IPS-NIHi7 (cell line): Measurements from ENCODE around the gene HHIPL1.

Experiments used
- DNase-seq: peaks from one replicate; pipeline ENCODE4 v3.0.0; 2012; ENCODE audit warnings: mixed read lengths; ENCODE audit errors: extremely low spot score

HHIPL1 gene

DNA sequence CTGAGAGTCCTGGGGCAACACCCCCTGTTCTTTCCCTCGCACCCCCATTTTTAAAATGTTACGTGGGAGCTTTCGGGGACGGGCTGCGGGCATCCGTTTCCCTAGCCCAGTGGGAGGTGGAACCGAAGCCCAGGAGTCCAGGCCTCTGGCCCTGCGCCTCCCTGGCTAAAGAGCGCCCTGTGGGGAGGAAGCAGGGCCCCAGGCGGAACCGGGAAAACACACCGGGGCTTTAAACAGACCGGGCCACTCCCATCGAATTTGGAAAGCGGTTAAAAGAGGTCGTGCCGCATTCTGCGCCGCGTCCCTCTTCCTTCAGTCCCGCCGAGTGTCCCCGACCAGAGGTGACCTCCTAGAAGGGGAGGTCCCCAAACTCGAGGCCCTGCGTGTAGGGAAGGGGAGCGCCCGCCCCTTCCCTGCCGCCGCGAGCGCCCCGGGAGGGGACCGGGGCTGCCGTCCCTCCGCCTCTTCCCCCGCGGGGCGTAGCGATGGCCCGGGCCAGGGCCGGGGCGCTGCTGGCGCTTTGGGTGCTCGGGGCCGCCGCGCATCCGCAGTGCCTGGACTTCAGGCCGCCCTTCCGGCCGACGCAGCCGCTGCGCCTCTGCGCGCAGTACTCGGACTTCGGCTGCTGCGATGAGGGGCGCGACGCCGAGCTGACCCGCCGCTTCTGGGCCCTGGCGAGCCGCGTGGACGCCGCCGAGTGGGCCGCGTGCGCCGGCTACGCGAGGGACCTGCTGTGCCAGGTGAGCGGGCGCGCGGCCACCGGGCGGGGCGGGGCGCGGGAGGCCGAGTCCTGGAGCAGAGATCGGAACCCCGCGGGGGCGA is at the start of gene HHIPL1:
TSS of gene HHIPL1 (plus strand) at position 407 of the 822 bp plus-strand sequence. CDS start at position 486, 79 bp downstream.
- peak; percentile 57 for DNase-seq

DNA sequence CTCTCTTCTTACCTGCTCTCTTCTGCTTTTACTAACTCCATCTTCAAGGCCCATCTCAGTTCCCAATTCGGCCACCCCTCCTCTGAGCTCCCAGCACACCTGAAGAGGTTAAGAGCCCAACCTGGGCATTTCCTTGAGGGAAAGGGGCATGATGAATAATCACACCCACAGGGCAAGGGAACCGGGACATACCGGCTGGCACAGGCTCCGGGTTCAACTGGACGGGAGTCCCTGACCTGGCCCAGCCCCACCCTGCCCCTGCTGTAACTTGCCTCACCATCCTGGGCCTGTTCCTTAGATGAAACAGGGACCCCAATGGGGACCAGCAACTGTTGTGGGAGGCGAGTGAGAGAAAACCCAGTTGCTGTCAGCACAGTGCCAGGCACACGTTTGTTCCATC is 49.4 kb upstream of the HHIPL1 start:
- no peak for DNase-seq

DNA sequence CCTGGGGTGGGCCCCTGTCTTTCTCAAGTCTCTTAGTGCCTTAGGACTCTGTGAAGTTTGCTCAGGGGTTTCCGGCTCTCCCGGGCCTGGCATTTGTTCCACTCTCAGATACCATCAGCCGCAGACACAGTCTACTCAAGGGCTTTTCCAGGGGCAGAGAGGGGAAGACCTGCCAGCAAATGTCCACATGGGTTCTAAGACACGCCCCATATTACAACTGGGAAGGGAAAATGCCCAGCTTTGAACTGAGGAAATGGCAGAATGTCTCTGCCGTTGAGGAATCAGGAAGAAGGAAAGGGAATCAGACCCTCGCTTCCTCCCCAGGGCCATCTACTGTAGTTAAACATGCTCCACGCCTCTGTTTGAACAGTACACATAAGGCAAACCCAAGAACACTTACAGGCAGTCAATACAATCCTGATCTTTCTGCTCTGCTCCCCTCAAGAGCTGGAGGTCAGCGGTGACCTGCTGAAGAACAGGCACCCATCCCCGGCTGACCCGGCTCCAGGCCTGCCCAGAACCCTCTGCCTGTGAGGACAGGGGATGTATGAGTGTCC is 48.8 kb upstream of the HHIPL1 start:
- DNase-seq = no peak

DNA sequence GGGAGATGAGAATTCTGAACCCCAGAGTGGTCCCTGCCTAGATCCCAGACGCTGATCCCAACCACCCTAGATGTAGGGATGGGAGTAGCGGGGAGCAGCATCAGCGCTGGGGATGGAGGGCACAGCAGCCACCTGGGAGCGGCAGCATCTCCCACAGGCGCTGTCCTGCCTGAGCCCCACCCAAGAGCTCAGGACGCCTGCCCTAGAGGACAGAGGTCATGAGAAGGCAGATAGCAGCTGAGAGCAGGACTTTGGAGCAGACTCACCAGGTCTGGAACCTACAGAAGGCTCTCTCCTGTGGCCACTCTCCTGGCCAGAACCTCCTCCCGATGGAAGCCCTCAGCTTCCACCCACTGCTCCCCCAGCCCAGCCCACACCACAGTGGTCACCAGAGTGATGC is 48.2 kb upstream of the HHIPL1 start:
- DNase-seq = no peak

DNA sequence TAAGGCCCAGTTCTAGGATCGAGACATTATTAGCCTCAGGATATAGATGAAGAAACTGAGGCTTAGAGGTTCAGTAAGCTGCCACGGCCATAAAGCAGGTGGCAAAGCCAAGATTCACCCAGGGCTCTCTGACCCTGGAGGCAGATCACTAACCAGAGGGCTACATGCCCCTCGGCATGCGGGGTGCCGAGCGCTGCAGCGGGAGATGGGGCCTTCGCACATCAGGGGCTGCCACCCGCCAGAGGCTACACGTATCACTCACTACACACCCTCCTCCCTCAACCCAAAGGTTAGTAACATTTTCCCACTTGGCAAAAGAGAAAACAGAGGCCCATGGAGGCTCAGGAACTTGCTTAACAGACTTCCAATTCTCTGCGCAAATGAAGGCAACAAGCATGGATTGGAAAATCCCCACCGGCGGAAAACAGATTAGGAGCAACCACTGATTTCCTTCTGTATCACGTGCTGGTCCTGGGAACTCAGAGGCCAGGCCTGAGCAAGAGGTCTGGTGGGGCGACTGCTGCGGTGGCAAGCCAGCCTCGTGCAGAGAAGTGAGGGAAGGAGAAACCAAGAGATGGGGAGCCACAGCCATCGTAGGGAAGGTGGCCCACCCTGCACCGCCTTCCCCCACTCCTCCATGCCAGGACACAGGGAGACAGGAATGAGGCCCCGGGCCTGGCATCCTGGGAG is 46.9 kb upstream of the HHIPL1 start:
- DNase-seq = no peak

DNA sequence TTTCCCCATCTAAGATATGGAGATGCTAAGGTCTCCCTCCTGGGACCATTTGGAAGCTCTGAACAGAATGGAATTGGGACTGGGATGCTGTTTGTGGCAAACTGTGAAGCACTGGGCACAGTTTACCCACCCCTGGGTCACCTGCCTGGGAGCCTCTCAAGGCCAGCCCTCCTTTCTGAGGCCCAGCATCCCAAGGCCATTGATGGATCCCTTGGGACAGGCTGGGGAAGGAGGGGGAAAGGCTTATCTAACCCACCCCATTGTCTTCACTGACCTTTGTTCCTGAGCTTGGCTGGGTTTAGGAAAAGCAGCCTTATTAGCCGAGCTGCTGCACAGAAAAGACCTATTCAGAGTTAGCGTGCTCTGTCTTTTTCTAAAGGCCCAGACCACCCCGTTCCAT is 46.2 kb upstream of the HHIPL1 start:
- DNase-seq = no peak

DNA sequence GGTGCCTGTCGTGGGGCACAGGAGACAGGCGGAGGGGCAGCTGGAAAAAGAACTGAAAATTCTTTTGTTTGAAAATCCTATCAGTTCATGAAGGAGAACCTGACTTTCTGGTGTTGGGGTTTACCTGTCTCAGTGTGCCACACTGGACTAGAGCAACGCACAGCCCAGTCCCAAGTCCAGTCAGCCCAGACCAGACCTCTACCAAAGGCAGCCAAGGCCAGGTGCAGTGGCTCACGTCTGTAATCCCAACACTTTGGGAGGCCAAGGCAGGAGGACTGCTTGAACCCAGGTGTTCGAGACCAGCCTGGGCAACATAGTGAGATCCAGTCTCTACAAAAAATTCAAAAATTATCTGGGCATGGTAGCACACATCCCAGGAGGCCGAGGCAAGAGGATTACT is 45.5 kb upstream of the HHIPL1 start:
- DNase-seq = no peak

DNA sequence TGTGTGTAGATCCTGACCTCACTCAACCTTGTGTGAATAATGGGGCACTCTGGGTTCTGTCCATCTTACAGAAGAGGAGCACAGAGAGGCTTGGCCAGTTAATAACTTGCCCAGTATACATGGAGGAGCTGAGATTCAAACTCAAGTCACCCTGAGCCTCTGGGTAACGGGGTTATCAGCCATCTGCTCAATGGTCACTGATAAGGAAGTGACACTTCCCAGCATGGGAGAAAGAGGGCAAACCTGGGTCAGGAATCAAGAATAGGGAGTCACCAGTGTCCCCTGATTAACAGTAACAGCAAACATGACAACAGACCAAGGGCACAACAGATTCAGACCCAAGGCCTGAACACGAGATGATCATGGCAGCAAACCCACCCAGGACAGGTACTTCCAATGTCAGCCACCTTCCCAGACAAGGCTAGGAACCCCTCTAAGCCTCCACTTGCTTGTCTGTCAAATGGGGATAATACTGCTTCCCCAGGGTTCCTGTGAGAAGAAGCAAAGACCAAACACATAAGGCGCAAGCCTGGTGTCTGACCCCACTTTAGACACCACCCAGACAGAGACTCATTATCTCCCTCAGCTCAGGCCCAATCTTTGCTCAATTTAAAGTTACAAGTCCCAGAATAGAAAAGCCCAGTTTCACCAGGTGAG is 44.6 kb upstream of the HHIPL1 start:
- no peak for DNase-seq

DNA sequence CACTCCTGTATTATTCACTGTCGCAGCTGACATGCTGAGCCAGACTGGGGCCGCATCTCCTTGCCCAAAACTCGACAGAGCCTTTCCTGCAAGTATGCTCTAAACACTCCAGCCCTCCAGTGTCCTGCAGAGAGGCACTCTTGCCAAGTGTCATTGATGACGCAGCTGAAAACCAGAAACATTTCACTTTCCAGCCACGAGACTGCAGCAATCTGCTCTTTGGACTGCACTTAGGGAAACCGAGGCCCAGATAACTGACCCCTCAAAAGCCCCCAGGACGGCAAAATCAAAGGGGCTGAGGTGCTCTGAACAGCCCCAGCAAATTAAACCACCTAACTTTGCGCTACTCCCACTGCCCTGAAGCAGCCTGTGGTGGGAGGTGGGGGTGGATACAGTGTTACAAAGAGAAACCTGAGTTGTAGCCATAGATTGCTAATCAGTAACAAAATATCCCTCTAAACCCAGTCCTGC is 43.5 kb upstream of the HHIPL1 start:
- DNase-seq = no peak

DNA sequence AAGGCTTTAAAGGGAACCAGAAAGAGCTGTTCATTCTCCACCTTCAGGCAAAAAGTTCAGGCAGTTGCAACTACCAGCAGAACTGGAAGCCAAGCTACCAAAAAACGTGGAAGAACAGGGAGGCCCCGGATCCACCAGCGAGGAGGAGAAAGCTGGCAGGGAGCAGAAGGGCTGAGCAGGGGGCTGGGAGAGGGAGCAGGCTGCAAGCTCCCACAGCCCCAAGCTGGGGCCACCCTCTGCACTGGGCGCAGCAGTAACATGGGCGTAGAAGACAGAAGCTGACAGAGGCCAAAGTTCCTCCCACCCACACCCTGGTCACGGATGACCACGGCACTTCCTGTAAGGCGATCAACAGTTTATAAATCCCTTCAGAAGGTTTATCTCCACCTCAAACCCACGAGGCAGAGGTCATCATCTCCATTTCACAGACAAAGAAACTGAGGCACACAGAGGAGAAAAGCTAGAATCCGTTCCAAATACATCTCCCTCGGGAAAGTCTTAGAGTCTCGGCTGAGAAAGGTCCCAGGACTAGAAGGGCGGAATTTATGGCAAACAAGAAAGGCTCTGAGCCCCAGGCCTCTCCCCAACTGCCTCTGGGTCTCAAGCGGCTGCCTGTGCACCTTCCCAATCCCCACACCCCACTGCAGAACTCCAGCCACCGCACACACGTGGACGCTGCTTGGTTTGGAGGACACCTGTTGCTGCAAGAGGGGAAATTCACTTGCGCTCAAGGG is 42.7 kb upstream of the HHIPL1 start:
- no peak for DNase-seq

DNA sequence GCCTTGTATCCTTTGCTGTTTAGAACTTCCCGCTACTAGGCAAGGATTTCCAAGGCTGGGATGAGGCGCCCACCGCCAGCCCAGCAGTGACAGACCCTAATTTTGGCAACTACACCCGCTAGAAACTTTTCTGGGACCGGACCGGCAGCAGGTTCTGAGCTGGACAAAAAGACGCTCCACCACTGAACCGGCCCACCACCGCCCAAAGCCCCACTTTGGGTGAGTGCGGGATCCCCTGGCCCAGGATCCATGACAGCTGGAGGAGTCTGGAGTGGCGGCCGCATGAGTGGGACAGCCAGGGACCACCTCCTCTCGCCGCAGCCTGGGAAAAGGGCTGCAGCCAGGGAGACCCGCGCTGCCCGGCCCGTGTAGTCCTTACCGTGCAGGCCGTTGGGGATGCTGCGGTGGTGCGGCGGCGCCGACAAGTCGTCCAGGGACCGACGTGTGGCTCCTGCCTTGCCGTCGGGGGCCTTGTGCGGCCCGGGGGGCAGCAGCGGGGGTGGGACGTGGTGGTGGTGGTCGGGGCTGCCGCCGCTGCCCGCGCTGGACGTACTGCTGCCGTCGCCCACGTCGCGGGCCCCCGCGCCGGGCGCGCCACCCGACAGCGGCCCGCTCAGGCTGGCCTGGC is 42.0 kb upstream of the HHIPL1 start:
- no peak for DNase-seq

DNA sequence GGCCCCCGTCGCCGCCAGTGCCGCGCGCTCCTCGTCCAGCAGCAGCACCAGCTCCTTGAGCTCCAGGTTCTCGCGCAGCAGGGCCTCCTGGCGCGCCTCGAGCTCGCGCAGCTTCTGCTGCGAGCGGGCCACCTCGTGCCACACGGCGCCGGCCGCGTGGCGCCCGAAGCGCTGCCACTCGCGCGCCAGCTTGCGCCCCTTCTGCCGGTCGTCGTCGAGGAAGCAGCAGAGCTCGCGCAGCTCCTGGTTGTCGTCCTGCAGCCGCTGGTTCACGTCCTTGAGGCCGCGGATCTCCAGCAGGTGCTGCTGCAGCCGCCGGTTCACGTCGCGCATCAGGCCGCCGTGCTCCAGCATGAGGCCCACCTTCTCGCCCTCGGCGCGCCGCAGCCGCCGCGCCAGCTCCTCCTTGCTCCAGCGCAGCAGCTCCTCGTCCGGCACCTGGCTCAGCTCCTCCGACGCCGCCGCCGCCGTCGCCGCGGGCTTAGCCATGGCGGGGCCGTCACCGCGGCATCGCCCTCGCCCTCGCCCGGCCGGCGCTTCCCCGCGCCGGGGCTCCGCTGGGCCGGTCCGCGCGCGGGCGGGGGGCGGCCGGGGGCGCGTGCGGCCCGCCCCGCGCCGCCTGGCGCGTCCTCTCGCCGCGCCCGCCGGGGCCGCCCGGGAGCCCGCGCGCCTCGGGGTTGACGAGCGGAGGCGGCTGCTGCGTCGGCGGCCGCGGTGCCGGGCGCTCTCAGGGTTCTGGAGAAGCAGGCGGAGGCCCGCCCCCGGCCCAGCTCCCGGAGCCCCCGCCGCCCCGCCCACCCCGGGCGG is 41.3 kb upstream of the HHIPL1 start, which contains the start of gene CCDC85C:
TSS of gene CCDC85C (minus strand) at position 737 of the 807 bp plus-strand sequence. CDS start at position 489, 248 bp downstream.
- DNase-seq = no peak

DNA sequence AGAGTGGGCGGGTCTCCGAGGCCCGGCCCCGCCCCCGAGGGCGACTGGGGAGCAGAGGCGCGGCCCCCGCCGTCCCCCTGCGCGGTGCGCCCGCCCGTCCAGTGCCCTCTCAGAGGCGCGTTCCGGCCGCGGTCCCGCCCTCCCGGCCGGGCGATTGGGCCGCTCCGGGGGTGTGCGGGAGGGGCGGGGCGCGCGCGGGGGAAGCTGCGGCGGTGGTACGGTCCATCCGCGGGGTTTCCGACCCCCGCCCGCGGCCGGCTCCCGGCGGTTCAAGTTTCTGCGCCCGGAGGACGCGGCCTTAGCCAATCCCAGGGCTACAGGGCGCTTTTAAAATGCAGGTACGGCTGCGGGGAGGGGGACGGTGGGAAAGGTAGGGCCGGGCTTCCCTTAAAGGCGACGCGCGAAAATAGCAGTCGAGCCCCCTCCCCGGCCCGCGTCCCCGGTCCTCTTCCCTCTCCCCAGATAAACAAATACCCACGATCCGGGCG is 40.6 kb upstream of the HHIPL1 start:
- DNase-seq = peak; percentile 99

DNA sequence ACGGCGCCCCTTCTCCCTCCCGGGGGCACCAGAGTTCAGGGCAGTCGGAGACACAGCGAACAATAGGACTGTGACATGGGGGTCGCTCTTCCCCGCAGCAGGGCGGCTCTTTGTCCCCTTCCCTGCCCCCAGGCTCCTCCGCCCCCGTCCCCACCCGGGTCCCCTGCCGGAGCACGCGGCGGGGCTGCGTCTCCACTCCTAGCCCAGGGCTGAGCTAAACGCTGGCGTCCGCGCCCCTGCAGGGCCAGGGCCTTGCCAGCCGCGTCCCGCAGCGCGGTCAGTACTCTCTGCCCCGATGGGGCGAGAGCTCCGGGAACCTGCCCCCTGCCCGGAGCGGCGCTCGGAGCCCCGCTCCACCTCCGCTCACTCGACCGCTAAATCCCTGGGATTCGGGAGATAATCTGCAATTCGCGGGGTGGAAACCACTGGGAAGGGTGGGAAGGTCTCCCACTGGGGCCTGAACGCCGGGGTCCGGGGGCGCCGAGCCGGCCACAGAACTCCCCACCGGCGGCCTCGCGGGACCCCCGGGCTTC is 40.1 kb upstream of the HHIPL1 start:
- DNase-seq = peak; percentile 57

DNA sequence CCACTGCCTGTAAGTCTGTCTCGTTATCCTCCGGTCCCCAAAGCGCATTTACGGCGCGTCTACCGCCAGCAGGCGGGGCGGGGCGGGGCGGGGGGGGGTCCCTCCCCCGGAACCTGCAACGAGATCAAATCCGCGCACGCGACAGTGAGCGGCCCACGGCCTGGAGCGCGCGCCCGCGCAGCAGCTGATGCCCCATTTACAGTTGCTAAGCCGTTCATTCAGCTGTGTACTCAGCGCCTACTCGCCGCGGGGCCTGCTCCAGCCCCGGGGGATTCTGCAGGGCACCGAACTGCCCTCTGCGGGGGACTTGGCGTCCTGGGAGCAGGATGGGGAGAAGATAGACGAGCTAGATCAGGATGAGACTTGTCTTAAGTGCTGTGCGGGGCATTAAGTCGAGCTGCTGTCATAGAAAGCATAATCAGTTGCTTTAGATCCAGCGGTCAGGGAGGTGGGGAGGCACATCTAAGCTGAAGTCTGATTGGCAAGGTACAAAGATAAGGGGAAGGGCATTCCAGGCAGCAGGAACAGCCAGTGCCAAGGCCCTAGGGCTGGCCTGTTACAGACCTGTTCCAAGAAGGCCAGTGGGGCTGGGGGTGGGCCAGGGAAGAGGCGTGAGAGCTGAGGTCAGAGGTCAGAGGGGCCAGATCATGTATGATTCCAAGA is 39.5 kb upstream of the HHIPL1 start:
- DNase-seq = peak; percentile 39

DNA sequence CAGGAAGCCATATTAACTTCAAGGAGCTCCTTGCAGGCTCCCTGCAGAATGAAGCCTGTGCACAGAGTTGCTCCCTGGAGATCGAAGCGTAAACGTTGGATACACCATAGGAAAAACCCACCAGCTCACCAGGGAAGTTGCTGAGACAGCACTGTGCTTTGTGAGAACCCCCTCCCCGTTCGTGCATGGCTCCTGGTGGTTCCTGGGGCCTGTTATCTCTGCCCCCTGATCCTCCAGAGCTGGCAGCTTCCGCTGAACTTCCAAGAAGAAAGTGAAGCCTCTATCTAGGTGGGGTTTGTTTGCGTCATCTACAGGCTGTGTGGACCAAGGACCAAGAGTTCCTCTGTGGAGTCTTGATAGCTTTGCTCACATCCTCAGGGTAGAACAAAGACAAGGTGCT is 38.6 kb upstream of the HHIPL1 start:
- no peak for DNase-seq

DNA sequence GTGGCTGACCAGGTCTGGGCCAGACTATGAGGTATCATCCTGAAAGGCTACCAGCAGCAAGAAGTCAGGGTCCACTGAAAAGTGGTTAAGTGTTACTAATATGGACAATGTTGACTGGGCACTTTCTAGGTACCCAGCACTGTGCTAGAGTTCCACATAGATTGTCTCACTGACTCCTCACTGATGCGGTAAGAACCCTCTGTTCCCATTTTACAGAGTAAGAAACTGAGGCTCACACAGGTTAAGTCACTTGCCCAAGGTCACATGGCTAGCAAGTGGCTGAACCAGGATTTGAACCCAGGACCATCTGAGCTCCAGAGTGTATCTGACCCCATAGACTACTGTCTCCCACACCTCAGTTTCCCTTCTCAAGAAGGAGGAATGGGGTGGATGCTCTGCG is 36.3 kb upstream of the HHIPL1 start:
- no peak for DNase-seq

DNA sequence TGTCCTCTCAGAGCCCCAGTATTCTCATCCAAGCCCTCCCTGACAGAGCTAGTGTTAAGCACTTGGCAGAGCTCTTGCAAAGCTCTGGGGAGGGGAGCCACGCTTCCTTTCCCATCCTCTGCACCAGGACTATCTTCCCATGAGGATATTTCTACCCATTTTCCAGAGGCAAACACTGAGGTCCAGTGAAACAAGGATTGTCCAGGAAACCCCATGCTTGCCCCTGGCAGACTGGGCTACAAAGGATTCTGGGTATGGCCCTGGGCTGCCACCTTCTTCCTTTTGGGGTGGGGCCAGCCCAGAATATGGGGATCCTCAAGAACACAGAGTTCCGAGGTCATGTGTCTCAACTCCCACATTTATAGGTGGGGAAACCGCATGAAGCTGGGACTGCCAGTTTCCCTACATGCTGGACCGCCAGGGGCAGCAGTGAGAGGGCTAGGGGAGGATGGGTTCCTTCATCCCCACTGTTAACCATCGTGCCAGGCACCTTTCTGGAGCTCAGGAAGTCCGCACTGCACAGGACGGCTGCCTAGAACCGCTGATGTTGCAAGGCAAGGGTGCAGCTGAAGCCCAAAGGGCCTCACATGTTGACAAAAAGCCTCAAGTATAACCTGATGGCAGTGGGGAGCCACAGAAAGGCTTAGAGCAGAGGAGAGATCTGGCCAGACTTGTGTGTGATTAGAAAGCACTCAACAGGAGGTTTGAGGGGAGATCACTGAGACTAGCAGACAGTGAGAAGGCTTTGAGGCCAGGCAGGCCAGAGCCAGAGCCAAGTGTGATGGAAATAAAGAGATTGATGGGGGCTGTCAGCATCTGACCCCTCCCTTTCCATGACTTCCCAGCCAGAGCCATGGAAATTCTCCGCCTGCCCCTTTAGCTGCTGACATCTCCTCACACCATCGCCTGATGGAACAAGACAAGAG is 35.4 kb upstream of the HHIPL1 start:
- DNase-seq = no peak
